Kidney (tissue), 22 donors: ENCODE results near the gene PRSS3. TPM values are rescaled to one million over a fixed set of nuclear protein-coding genes. Genes with fewer than 3 reads are reported as not detected.
"Not testable (repeated sequence)": the region's sequence is repeated elsewhere in the genome, so short reads cannot be mapped to it uniquely, and the experiment has no call there.

ENCODE experiments used
- DNase-seq, 5 donors: peaks; one replicate each; pipeline ENCODE4 v3.0.0-alpha.2; 2013 to 2020
- FAIRE-seq: peaks from 2 replicates; lab custom pipeline; 2012; peaks lifted over from hg19 to GRCh38; lab: Jason Lieb, UNC
- H3K27ac ChIP-seq, 2 donors: one replicate each; pipeline ENCODE4 v1.7.0; 2013; ENCODE audit warnings: low read depth in 2 of 2, low read length in 2 of 2, inconsistent platforms in 1 of 2
- H3K27me3 ChIP-seq: one replicate; pipeline ENCODE4 v1.7.1; 2013; ENCODE audit warnings: low read length, inconsistent platforms; ENCODE audit not compliant: control insufficient read depth, insufficient read depth
- H3K36me3 ChIP-seq, 3 donors: one replicate each; pipeline versions ENCODE4 v1.7.0 to v1.7.1; 2013; ENCODE audit warnings: low read length in 3 of 3, control low read depth in 1 of 3, inconsistent platforms in 1 of 3; ENCODE audit not compliant: insufficient read depth in 3 of 3, control insufficient read depth in 2 of 3
- H3K4me1 ChIP-seq, 3 donors: one replicate each; pipeline versions ENCODE4 v1.7.0 to v1.7.1; 2013; ENCODE audit warnings: low read length in 3 of 3, inconsistent platforms in 1 of 3, low read depth in 1 of 3; ENCODE audit not compliant: control insufficient read depth in 2 of 3, insufficient read depth in 2 of 3
- H3K4me3 ChIP-seq, 3 donors: one replicate each; pipeline versions ENCODE4 v1.7.0 to v1.8.1; 2013; ENCODE audit warnings: low read length in 3 of 3, control low read depth in 1 of 3, inconsistent platforms in 1 of 3
- H3K9ac ChIP-seq, 3 donors: one replicate each; pipeline versions ENCODE4 v1.7.0 to v1.7.1; 2013; ENCODE audit warnings: low read length in 3 of 3, control low read depth in 1 of 3, inconsistent platforms in 1 of 3
- H3K9me3 ChIP-seq, 3 donors: one replicate each; pipeline versions ENCODE4 v1.7.0 to v1.7.1; 2013; ENCODE audit warnings: low read length in 3 of 3, control low read depth in 1 of 3, inconsistent platforms in 1 of 3; ENCODE audit not compliant: control insufficient read depth in 2 of 3, insufficient read depth in 1 of 3
- intact Hi-C: fragments of 100-400 bp; cut with DNase I; formaldehyde crosslinking; loops from one replicate; pipeline ENCODE4 v1.11.1; 2022
- long read RNA-seq, 10 donors: library from polyadenylated mRNA in 1 of 10; unstranded in 1 of 10; transcript quantifications; one replicate each; pipeline ENCODE4 v2.0.0 and lab custom pipeline, GENCODE V29; 2021 to 2026
- polyA plus RNA-seq: library from polyadenylated mRNA; stranded (reverse); fragments of 350-450 nt; fragmentation: Illumina TruSeq; extraction: RNeasy Lipid Tissue Mini Kit (QIAGEN cat#74804); gene quantifications from one replicate; pipeline ENCODE4 v1.2.3, GENCODE V29; 2014; ENCODE audit warnings: low read depth, low replicate concordance; ENCODE audit not compliant: insufficient read depth
- total RNA-seq: library from RNA; stranded (reverse); fragmentation: NEBNext Ultra II Directional; extraction: Animal tissue kit (Norgen Biotek cat#: 25700); gene quantifications from one replicate; pipeline ENCODE4 v1.2.1, GENCODE V29; 2021
- TF ChIP-seq, protein P1 (sequence below): IDR thresholded peaks from 3 replicates; pipeline ENCODE4 v1.5.1; 2012; ENCODE audit warnings: mild to moderate bottlenecking, moderate library complexity, borderline replicate concordance; ENCODE audit not compliant: insufficient read depth; ENCODE audit errors: extremely low read depth
- donor health status: control.
- donor health status: control.
- donor health status: control.
- donor health status: control.
- donor health status: control.
- donor health status: DM: yes; HTN: yes; CAD: no.
- donor health status: Normal renal cell carcinoma (clear cell type).

Gene PRSS3
- total RNA-seq (0.79 TPM), polyA plus RNA-seq (2.8 TPM)
- long read RNA-seq, donor 1: 0 reads
- long read RNA-seq, donor 2, partial matches to known transcripts: 0 of 1 reads
- long read RNA-seq, donor 2, other reads (novel, unspliced or antisense): 0 of 1 reads
- long read RNA-seq, donor 3: 0 reads
- long read RNA-seq, donor 4, partial matches to known transcripts: 0 of 1 reads
- long read RNA-seq, donor 4, other reads (novel, unspliced or antisense): 0 of 1 reads
- long read RNA-seq, donor 5: 0 reads
- long read RNA-seq, donor 6, partial matches to known transcripts: 0 of 2 reads
- long read RNA-seq, donor 6, other reads (novel, unspliced or antisense): 0 of 2 reads
- long read RNA-seq, donor 7: 0 reads
- long read RNA-seq, donor 8: 0 reads
- long read RNA-seq, donor 9: 0 reads
- long read RNA-seq, donor 10: 0 reads

DNA sequence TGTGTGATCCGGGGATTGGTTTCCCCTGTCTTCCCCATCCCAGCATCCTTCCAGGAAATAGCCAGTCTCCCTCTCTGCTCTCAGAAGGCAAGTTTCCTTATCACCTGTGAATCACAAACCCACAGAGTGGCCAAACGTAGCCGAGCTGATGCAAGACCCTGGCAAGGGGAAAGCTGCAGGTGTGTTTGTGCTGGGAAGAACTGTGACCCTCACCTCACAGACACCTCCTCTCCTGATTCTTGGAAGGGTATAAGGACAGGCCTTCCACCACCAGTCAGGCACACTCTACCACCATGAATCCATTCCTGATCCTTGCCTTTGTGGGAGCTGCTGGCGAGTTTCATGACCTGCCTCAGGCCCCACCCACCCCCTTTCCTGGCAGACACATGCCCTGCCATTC lies at the start of gene PRSS3:
PRSS3 (plus strand) TSS at position 281 of the 400 bp plus-strand sequence; CDS start at position 294, 13 bp downstream.
- Histone ChIP-seq H3K9ac (no peak within 1 kb of the TSS), H3K4me1 (no peaks in the 10 kb centered on the region), H3K27me3 (no peaks in the 10 kb centered on the region), H3K27ac (no peak within 1 kb of the TSS), H3K4me3 (no peak within 1 kb of the TSS), H3K9me3 (no peaks in the 10 kb centered on the region), H3K36me3 (no peaks in the 10 kb centered on the region)
- FAIRE-seq: no peak
- intact Hi-C loops: no loop called here
- TF ChIP-seq, protein P1, sequence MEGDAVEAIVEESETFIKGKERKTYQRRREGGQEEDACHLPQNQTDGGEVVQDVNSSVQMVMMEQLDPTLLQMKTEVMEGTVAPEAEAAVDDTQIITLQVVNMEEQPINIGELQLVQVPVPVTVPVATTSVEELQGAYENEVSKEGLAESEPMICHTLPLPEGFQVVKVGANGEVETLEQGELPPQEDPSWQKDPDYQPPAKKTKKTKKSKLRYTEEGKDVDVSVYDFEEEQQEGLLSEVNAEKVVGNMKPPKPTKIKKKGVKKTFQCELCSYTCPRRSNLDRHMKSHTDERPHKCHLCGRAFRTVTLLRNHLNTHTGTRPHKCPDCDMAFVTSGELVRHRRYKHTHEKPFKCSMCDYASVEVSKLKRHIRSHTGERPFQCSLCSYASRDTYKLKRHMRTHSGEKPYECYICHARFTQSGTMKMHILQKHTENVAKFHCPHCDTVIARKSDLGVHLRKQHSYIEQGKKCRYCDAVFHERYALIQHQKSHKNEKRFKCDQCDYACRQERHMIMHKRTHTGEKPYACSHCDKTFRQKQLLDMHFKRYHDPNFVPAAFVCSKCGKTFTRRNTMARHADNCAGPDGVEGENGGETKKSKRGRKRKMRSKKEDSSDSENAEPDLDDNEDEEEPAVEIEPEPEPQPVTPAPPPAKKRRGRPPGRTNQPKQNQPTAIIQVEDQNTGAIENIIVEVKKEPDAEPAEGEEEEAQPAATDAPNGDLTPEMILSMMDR: no peak
- DNase-seq: no peak

DNA sequence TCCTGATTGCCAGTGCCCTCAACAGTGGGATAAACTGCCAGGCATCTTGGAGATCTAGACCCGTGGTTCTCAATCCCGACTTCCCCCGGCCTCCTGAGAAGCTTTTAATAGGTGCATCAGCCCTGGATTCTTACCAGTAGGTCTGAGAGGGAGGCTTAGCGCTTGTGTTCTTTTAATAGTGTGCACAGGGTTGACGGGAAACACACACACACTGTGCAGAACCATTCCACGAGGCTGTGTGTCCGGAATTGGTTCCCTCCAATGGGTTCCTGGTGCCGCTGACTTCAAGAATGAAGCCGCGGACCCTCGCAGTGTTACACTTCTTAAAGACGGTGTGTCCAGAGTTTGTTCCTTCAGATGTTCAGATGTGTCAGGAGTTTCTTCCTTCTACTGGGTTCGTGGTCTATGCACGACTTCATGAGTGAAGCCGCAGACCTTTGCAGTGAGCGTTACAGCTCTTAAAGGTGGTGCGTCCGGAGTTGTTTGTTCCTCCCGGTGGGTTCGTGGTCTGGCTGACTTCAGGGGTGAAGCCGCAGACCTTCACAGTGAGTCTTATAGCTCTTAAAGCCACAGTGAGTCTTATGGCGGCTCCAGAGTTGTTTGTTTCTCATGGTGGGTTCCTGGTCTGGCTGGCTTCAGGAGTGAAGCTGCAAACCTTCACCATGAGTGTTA lies 46.6 kb upstream of the PRSS3 start:
- Histone ChIP-seq H3K27me3 (peaks cover 3% of the 10 kb centered on the region), H3K9me3 (no peaks in the 10 kb centered on the region), H3K36me3 (no peaks in the 10 kb centered on the region), H3K4me3 (no peak overlapping the region), H3K27ac (no peak overlapping the region), H3K4me1 (no peaks in the 10 kb centered on the region), H3K9ac (no peak overlapping the region)
- no peak for DNase-seq
- no peak for FAIRE-seq
- TF ChIP-seq, protein P1: no peak
- intact Hi-C loops: no loop called here

DNA sequence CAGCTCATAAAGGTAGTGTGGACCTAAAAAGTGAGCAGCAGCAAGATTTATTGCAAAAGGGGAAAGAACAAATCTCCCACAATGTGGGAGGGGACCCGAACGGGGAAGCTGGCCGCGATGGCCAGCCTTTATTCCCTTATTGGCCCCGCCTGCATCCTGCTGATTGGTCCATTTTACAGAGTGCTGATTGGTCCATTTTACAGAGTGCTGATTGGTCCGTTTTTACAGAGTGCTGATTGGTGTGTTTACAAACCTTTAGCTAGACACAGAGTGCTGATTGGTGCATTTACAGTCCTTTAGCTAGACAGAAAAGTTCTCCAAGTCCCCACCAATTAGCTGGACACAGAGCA lies 46.1 kb upstream of the PRSS3 start:
- H3K4me3 ChIP-seq, intact Hi-C loops: not testable (repeated sequence)

DNA sequence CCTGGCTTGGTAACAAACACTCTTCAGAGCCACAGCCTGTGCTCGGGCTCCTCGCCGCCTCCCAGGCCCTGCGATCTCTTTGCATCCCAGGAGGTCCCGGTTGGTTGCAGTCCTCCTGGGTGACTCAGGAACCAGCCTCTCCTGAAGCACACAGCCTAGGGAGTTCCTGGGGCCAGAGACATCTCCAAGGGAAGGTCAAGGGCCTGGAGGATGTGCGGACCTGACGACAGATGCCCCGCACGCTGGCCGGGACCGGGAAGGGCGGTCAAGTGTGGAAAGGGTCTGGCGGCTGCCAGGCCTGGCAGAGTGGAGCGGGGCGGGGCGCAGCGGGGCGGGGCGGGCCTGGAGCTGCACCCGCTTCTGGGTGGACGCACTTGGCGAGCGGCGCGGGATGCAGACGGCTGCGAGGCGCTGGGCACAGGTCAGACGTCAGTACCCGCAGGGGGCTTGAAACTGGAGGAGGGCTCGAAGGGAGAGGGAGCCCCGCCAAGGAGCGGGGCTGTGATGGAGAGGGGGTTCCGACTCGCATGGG lies 45.0 kb upstream of the PRSS3 start:
- Histone ChIP-seq H3K9me3 (no peaks in the 10 kb centered on the region), H3K36me3 (no peaks in the 10 kb centered on the region), H3K27me3 (peaks cover 3% of the 10 kb centered on the region), H3K4me1 (no peaks in the 10 kb centered on the region), H3K27ac (no peak overlapping the region), H3K4me3 (no peak overlapping the region), H3K9ac (no peak overlapping the region)
- peak in 4 of 5 donors; percentile 26 to 65 (median 38) for DNase-seq
- intact Hi-C loops: no loop called here
- TF ChIP-seq, protein P1: no peak
- no peak for FAIRE-seq

More for the DNA sequence above, 46.1 kb upstream of the PRSS3 start:
- not testable (repeated sequence) for H3K9ac ChIP-seq, H3K27me3 ChIP-seq, H3K9me3 ChIP-seq, H3K36me3 ChIP-seq, DNase-seq, H3K4me1 ChIP-seq, H3K27ac ChIP-seq, FAIRE-seq
